K562 (cell line): ENCODE results near the gene RNF187. TPM values are rescaled to one million over a fixed set of nuclear protein-coding genes. Genes with fewer than 3 reads are reported as not detected.

Source experiments
- ERF ChIP-seq: fragments of 450-650 bp; formaldehyde crosslinking; IDR thresholded peaks from 2 replicates; pipeline ENCODE4 v1.4.0; 2020; ENCODE audit warnings: mild to moderate bottlenecking, mixed read lengths
- KLF10 ChIP-seq: fragments of 250-450 bp; sonication (Bioruptor Pico); IDR thresholded peaks from 2 replicates; pipeline ENCODE4 v1.6.1; 2021; ENCODE audit warnings: matching md5 sums
- NCOA4 ChIP-seq: fragments of 450-650 bp; IDR thresholded peaks from 2 replicates; pipeline ENCODE4 v1.6.1; 2018; ENCODE audit warnings: mild to moderate bottlenecking; ENCODE audit not compliant: partially characterized antibody
- PHF21A ChIP-seq: fragments of 450-650 bp; IDR thresholded peaks from 2 replicates; pipeline ENCODE4 v1.6.1; 2017; ENCODE audit warnings: low read depth, borderline replicate concordance
- PTRF ChIP-seq: fragments of 450-650 bp; IDR thresholded peaks from 2 replicates; pipeline ENCODE4 v1.6.1; 2016; ENCODE audit warnings: mild to moderate bottlenecking, missing genetic modification characterization, missing compliant biosample characterization
- TCF3 ChIP-seq: sonication (generic); formaldehyde crosslinking; IDR thresholded peaks from 2 replicates; pipeline ENCODE4 v1.4.0; 2020; ENCODE audit warnings: mild to moderate bottlenecking, missing genetic modification reagents
- ZKSCAN1 ChIP-seq: fragments of 150-350 bp; IDR thresholded peaks from 2 replicates; pipeline ENCODE4 v1.6.1; 2016; ENCODE audit warnings: low read depth, low read length
- ZNF143 ChIP-seq: sonication (generic); formaldehyde crosslinking; IDR thresholded peaks from 2 replicates; pipeline ENCODE4 v1.9.0; 2022; ENCODE audit warnings: mild to moderate bottlenecking, missing genetic modification reagents
- ZNF212 ChIP-seq: fragments of 450-650 bp; formaldehyde crosslinking; IDR thresholded peaks from 2 replicates; pipeline ENCODE4 v1.4.0; 2020; ENCODE audit warnings: mild to moderate bottlenecking
- ZNF274 ChIP-seq: IDR thresholded peaks from 2 replicates; pipeline ENCODE4 v1.6.1; 2011; ENCODE audit warnings: low read depth, mild to moderate bottlenecking, low read length, moderate library complexity, borderline replicate concordance
- polyA plus RNA-seq, 8 experiments: library from polyadenylated mRNA; depleted of rRNA in 4 of 8; stranded (reverse) in 5 of 8; unstranded in 3 of 8; fragments of >200 nt; fragmentation: Nextera tagmentation in 2 of 8; fragmentation: Illumina TruSeq in 1 of 8; extraction: Ambion mirVana in 2 of 8; extraction: Trizol in 1 of 8; gene quantifications; 2 replicates each; pipeline versions ENCODE4 v1.2.1 to v1.2.3, GENCODE V29; 2011 to 2014; ENCODE audit warnings: inconsistent platforms in 1 of 8, missing spikeins in 1 of 8
- total RNA-seq, 7 experiments: library from RNA; depleted of rRNA in 6 of 7; stranded (reverse); fragments of >200 nt in 6 of 7; fragmentation: Illumina TruSeq in 2 of 7; extraction: Trizol in 2 of 7; gene quantifications; 2 replicates each; pipeline versions ENCODE4 v1.2.1 to v1.2.3, GENCODE V29; 2011 to 2021; ENCODE audit warnings: low replicate concordance in 1 of 7
- TF ChIP-seq, protein P1 (sequence below), 3 experiments: fragments of 200-800 bp in 1 of 3; sonication (Bioruptor generic) in 1 of 3; sonication (generic) in 1 of 3; formaldehyde crosslinking in 1 of 3; IDR thresholded peaks; 2 replicates each; pipeline versions ENCODE4 v1.6.1 to v1.8.0; 2016 to 2022; ENCODE audit warnings: mild to moderate bottlenecking in 2 of 3, missing compliant biosample characterization in 2 of 3, missing genetic modification characterization in 2 of 3, missing genetic modification reagents in 1 of 3
- TF ChIP-seq, protein P2 (sequence below): fragments of 200-600 bp; sonication (generic); IDR thresholded peaks from one replicate; pipeline ENCODE4 v1.6.1; 2012; ENCODE audit warnings: mild to moderate bottlenecking, low read depth, low read length, inconsistent platforms
- TF ChIP-seq, protein P3 (sequence below): fragments of 250-450 bp; sonication (Bioruptor Pico); IDR thresholded peaks from 2 replicates; pipeline ENCODE4 v1.8.0; 2021; ENCODE audit warnings: moderate library complexity, mild to moderate bottlenecking, inconsistent platforms

Gene RNF187
- total and polyA plus RNA-seq, 9 of the 15 experiments (the other 6 are each of a cell fraction or from before 2014, with no cell fraction given): 2.3 to 119 (median 41.9) TPM

DNA sequence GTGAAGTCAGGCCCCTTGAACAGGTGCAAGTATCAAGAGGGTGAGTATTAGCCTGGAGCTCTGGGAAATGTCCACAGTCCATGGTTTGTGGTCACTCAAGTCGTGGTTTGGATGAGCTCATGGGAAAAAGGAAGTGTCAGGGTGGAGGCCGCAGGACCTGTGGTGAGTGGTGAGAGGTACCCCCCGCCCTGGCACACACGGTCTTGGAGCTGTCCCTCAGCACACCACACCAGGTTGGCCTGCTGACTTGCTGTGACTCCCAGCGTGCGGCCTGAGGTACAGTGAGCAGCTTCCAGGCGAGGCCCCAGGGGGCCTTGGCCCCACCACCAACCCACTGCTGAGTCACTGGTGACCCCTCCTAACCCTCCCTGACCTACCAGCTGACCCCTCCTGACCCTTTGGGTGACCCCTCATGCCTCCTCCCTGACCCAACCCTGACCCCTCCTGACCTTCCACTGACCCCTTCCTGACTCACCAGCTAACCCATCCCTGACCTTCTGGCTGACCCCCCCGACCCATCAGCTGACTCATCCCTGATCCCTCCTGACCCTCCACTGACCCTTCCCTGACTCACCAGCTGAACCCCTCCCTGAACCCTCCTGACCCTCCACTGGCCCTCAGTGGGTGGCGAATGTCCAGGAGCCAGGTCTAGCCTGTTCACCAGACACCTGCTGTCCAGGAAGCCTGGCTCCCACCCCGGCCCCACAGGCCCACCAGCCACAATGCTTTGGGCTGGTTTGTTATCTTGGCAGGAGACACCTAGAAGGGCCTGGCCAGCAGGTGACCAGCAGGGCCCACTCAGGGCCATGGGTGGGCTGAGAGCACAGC is 34.8 kb upstream of the RNF187 start (continued):
- TF ChIP-seq, protein P1, sequence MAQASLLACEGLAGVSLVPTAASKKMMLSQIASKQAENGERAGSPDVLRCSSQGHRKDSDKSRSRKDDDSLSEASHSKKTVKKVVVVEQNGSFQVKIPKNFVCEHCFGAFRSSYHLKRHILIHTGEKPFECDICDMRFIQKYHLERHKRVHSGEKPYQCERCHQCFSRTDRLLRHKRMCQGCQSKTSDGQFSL (CRISPR knock-in tag; IDR thresholded peaks at IDR 0.05): no peak; the same call in none of the 2 replicates
- TF ChIP-seq, protein P1 (tag; IDR thresholded peaks at IDR 0.05): no peak
- TF ChIP-seq ERF (CRISPR knock-in tag): no peak
- no peak for TF ChIP-seq NCOA4
- no peak for TF ChIP-seq ZKSCAN1
- TF ChIP-seq PTRF: no peak
- peak; percentile 47; the same call in 1 of the 2 replicates for TF ChIP-seq KLF10 (CRISPR knock-in tag)
- peak; percentile 77; the same call in 1 of the 2 replicates for TF ChIP-seq PHF21A
- TF ChIP-seq, protein P2, sequence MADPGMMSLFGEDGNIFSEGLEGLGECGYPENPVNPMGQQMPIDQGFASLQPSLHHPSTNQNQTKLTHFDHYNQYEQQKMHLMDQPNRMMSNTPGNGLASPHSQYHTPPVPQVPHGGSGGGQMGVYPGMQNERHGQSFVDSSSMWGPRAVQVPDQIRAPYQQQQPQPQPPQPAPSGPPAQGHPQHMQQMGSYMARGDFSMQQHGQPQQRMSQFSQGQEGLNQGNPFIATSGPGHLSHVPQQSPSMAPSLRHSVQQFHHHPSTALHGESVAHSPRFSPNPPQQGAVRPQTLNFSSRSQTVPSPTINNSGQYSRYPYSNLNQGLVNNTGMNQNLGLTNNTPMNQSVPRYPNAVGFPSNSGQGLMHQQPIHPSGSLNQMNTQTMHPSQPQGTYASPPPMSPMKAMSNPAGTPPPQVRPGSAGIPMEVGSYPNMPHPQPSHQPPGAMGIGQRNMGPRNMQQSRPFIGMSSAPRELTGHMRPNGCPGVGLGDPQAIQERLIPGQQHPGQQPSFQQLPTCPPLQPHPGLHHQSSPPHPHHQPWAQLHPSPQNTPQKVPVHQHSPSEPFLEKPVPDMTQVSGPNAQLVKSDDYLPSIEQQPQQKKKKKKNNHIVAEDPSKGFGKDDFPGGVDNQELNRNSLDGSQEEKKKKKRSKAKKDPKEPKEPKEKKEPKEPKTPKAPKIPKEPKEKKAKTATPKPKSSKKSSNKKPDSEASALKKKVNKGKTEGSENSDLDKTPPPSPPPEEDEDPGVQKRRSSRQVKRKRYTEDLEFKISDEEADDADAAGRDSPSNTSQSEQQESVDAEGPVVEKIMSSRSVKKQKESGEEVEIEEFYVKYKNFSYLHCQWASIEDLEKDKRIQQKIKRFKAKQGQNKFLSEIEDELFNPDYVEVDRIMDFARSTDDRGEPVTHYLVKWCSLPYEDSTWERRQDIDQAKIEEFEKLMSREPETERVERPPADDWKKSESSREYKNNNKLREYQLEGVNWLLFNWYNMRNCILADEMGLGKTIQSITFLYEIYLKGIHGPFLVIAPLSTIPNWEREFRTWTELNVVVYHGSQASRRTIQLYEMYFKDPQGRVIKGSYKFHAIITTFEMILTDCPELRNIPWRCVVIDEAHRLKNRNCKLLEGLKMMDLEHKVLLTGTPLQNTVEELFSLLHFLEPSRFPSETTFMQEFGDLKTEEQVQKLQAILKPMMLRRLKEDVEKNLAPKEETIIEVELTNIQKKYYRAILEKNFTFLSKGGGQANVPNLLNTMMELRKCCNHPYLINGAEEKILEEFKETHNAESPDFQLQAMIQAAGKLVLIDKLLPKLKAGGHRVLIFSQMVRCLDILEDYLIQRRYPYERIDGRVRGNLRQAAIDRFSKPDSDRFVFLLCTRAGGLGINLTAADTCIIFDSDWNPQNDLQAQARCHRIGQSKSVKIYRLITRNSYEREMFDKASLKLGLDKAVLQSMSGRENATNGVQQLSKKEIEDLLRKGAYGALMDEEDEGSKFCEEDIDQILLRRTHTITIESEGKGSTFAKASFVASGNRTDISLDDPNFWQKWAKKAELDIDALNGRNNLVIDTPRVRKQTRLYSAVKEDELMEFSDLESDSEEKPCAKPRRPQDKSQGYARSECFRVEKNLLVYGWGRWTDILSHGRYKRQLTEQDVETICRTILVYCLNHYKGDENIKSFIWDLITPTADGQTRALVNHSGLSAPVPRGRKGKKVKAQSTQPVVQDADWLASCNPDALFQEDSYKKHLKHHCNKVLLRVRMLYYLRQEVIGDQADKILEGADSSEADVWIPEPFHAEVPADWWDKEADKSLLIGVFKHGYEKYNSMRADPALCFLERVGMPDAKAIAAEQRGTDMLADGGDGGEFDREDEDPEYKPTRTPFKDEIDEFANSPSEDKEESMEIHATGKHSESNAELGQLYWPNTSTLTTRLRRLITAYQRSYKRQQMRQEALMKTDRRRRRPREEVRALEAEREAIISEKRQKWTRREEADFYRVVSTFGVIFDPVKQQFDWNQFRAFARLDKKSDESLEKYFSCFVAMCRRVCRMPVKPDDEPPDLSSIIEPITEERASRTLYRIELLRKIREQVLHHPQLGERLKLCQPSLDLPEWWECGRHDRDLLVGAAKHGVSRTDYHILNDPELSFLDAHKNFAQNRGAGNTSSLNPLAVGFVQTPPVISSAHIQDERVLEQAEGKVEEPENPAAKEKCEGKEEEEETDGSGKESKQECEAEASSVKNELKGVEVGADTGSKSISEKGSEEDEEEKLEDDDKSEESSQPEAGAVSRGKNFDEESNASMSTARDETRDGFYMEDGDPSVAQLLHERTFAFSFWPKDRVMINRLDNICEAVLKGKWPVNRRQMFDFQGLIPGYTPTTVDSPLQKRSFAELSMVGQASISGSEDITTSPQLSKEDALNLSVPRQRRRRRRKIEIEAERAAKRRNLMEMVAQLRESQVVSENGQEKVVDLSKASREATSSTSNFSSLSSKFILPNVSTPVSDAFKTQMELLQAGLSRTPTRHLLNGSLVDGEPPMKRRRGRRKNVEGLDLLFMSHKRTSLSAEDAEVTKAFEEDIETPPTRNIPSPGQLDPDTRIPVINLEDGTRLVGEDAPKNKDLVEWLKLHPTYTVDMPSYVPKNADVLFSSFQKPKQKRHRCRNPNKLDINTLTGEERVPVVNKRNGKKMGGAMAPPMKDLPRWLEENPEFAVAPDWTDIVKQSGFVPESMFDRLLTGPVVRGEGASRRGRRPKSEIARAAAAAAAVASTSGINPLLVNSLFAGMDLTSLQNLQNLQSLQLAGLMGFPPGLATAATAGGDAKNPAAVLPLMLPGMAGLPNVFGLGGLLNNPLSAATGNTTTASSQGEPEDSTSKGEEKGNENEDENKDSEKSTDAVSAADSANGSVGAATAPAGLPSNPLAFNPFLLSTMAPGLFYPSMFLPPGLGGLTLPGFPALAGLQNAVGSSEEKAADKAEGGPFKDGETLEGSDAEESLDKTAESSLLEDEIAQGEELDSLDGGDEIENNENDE: no peak
- TF ChIP-seq ZNF274: no peak
- peak; percentile 44; the same call in 1 of the 2 replicates for TF ChIP-seq TCF3
- no peak for TF ChIP-seq ZNF212 (CRISPR knock-in tag)
- TF ChIP-seq ZNF143 (CRISPR knock-in tag): no peak
- TF ChIP-seq, protein P3, sequence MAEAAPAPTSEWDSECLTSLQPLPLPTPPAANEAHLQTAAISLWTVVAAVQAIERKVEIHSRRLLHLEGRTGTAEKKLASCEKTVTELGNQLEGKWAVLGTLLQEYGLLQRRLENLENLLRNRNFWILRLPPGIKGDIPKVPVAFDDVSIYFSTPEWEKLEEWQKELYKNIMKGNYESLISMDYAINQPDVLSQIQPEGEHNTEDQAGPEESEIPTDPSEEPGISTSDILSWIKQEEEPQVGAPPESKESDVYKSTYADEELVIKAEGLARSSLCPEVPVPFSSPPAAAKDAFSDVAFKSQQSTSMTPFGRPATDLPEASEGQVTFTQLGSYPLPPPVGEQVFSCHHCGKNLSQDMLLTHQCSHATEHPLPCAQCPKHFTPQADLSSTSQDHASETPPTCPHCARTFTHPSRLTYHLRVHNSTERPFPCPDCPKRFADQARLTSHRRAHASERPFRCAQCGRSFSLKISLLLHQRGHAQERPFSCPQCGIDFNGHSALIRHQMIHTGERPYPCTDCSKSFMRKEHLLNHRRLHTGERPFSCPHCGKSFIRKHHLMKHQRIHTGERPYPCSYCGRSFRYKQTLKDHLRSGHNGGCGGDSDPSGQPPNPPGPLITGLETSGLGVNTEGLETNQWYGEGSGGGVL (CRISPR knock-in tag): no peak
